ENCODE data around the gene RAD51B. TPM values are rescaled to one million over a fixed set of nuclear protein-coding genes. Genes with fewer than 3 reads are reported as not detected.

RAD51B gene
- total RNA-seq, 4 donors from 2014 or later = 6.2 to 39.9 (median 12.9) TPM

DNA sequence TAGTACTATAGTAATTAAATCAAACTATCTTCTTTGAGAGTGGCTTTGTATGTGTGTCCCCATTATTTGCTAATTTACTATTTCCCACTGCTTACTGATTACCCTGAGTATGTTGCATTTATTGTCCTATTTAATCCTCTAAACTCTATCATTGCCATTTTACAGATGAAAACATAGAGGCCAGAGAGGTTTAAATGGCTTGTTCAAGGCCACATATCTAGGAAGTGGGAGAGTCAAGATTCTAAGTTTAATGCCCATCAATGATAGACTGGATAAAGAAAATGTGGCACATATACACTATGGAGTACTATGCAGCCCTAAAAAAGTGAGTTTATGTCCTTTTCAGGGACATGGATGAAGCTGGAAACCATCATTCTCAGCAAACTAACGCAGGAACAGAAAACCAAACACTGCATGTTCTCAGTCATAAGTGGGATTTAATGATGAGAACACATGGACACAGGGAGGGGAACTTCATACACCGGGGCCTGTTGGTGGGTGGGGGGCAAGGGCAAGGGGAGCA is 553.6 kb downstream of the RAD51B start:
- Histone ChIP-seq H3K4me3 (no peak overlapping the region), H3K27me3 (no peaks in the 10 kb centered on the region), H3K27ac (no peak overlapping the region), H3K9me3 (no peaks in the 10 kb centered on the region), H3K4me1 (peaks cover 0 to 39% (median 14%) of the 10 kb centered on the region in 3 donors), H3K36me3 (no peaks in the 10 kb centered on the region)
- intact Hi-C loops (cut with DNase I) = no loop called here
- WGBS, 2 donors = 80 to 93% methylated on average over 1 to 2 of the region's 2 CpGs
- no peak for DNase-seq
- TF ChIP-seq, protein P1, sequence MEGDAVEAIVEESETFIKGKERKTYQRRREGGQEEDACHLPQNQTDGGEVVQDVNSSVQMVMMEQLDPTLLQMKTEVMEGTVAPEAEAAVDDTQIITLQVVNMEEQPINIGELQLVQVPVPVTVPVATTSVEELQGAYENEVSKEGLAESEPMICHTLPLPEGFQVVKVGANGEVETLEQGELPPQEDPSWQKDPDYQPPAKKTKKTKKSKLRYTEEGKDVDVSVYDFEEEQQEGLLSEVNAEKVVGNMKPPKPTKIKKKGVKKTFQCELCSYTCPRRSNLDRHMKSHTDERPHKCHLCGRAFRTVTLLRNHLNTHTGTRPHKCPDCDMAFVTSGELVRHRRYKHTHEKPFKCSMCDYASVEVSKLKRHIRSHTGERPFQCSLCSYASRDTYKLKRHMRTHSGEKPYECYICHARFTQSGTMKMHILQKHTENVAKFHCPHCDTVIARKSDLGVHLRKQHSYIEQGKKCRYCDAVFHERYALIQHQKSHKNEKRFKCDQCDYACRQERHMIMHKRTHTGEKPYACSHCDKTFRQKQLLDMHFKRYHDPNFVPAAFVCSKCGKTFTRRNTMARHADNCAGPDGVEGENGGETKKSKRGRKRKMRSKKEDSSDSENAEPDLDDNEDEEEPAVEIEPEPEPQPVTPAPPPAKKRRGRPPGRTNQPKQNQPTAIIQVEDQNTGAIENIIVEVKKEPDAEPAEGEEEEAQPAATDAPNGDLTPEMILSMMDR (IDR thresholded peaks at IDR 0.05) = no peak
- TF ChIP-seq POLR2A (IDR thresholded peaks at IDR 0.05) = no peak

DNA sequence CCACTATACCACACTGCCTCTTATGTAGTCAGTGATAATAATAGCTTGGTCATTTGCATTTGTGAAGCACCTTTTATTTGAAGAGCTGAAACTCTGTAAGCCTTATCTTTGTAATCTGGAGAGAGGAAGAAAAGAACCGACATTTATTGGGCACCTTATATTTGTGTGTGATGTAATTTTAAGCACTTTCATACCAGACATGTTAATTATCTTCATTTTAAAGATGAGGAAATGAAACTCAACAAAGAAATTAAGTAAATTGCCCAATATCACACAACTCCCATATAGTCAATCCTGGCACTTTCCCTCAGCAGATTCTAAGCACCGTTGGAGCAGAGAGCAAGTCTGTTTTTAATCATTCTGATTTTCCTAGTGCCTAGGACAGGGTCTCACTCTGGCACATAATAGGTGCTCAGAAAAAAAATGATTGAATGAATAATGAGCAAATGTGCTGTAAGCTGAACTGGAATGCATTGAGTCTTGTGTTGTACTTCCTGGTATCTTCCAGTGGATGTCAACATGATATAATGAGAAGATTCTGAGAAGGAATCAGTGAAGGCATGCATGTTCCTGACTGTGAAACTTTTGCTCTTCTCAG is 554.4 kb downstream of the RAD51B start:
- intact Hi-C loops (cut with DNase I) = no loop called here
- TF ChIP-seq POLR2A (IDR thresholded peaks at IDR 0.05) = no peak
- TF ChIP-seq, protein P1 (IDR thresholded peaks at IDR 0.05) = no peak
- Histone ChIP-seq H3K27ac (peak overlapping the region in 1 of 4 donors; percentile 7), H3K27me3 (no peaks in the 10 kb centered on the region), H3K9me3 (no peaks in the 10 kb centered on the region), H3K4me3 (no peak overlapping the region), H3K4me1 (peaks cover 0 to 33% (median 14%) of the 10 kb centered on the region in 3 donors), H3K36me3 (no peaks in the 10 kb centered on the region)
- WGBS, 2 donors = 61 to 70% methylated on average over 2 of the region's 2 CpGs
- DNase-seq = no peak

DNA sequence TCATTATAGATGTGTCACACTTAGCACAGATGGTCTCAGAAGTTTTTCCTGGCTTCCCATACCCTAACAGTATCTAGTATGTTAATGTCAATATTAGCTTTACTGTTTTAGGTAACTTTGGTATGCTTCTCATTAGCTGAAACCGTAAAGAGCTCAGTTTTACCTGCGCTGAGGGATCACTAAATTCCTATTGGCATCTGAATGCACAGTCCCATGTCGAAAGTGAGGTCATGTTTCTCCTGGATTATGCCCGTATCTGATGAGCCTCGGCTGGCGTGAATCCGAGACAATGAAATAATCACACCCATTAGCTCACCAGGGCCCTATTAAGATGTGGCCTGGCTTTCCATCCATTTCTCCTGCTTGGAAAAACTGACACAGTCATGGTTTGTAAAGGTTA is 555.1 kb downstream of the RAD51B start:
- DNase-seq = no peak
- Histone ChIP-seq H3K27ac (no peak overlapping the region), H3K4me1 (peaks cover 0 to 28% (median 8%) of the 10 kb centered on the region in 3 donors), H3K27me3 (no peaks in the 10 kb centered on the region), H3K9me3 (no peaks in the 10 kb centered on the region), H3K36me3 (no peaks in the 10 kb centered on the region), H3K4me3 (no peak overlapping the region)
- intact Hi-C loops (cut with DNase I) = no loop called here
- 79 to 90% methylated on average over 7 of the region's 7 CpGs for whole genome bisulfite sequencing, 2 donors
- TF ChIP-seq, protein P1 (IDR thresholded peaks at IDR 0.05) = no peak
- no peak for TF ChIP-seq POLR2A (IDR thresholded peaks at IDR 0.05)

DNA sequence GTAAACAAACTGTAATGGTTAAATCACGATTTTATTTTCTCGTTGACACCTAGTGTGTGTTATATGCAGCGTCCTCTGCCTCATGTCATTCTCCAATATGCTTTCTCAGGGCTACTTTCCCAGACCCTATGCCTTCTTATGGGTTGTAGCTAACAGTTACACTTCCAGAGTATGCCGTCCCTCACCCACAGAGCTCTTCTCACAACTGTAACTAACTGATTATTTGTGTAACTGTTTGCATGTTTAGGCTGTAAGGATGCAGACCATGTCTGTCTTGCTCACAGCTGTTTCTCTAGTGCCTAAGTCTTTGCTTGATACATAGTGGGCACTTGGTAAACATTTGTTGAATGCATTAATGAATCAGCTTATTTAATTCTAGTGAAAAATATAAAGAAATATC is 555.8 kb downstream of the RAD51B start:
- H3K27me3 ChIP-seq = no peaks in the 10 kb centered on the region
- WGBS, 2 donors = 84 to 93% methylated on average over 4 of the region's 4 CpGs
- intact Hi-C loops (cut with DNase I) = no loop called here
- no peak overlapping the region for H3K27ac ChIP-seq
- no peaks in the 10 kb centered on the region for H3K9me3 ChIP-seq
- DNase-seq = no peak
- H3K4me3 ChIP-seq = no peak overlapping the region
- TF ChIP-seq POLR2A (IDR thresholded peaks at IDR 0.05) = no peak
- TF ChIP-seq, protein P1 (IDR thresholded peaks at IDR 0.05) = no peak
- peaks cover 3 to 28% (median 9%) of the 10 kb centered on the region in 3 donors for H3K4me1 ChIP-seq
- H3K36me3 ChIP-seq = no peaks in the 10 kb centered on the region

DNA sequence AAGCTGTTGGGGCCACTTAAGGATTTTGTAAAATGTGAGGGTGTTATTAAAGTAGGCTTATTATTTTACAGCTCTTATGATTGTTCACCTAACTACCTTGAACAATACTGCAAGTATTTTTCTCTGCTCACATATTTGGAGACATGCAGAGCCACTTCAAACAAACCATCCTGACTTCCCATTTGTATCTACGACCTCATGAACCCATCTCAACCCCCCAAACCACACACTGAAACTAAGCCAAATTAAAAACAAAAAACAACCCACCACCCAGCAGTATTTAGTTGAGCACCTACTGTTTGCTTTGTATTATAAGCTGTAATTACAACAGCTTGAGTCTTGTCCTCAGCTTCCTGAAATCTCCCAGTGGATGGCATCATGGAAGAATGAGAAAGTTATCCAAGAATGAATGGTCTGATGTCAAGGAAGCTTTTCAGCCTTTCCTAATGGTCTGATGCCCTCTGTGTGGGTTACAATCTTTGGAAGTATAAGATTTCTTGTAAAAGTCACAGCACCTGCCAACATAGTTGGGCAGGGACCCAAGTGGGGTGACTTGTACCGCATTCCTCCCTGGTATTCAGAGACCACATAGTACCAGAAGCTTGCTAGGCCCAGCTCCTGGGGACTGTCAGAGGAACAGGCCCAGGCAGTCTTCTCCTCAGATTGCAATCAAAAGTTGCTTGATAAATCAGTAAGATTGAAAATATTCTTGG is 556.6 kb downstream of the RAD51B start:
- Histone ChIP-seq H3K4me1 (peaks cover 7 to 36% (median 14%) of the 10 kb centered on the region in 3 donors), H3K36me3 (no peaks in the 10 kb centered on the region), H3K27ac (peak overlapping the region in 3 of 4 donors; percentile 40 to 72 (median 64)), H3K27me3 (no peaks in the 10 kb centered on the region), H3K4me3 (no peak overlapping the region), H3K9me3 (no peaks in the 10 kb centered on the region)
- 80 to 88% methylated on average over 2 of the region's 2 CpGs for WGBS, 2 donors
- intact Hi-C loops (cut with DNase I) = no loop called here
- no peak for TF ChIP-seq POLR2A (IDR thresholded peaks at IDR 0.05)
- TF ChIP-seq, protein P1 (IDR thresholded peaks at IDR 0.05) = no peak
- DNase-seq = no peak
